DOHH2 (cell line): ENCODE measurements around the gene UBE3A.

Source experiments
- H3F3A ChIP-seq: fragments of 200-600 bp; sonication (generic), shearing (Covaris generic); 2 replicates; pipeline ENCODE4 v1.6.0; 2016; ENCODE audit warnings: antibody characterized with exemption, mild to moderate bottlenecking; ENCODE audit not compliant: control insufficient read depth, insufficient read depth
- H3K27ac ChIP-seq: fragments of 200-600 bp; sonication (generic); 2 replicates; pipeline ENCODE4 v1.5.1; 2014; ENCODE audit warnings: low read depth, mild to moderate bottlenecking, low read length, moderate library complexity
- H3K27me3 ChIP-seq: fragments of 200-600 bp; sonication (generic); 2 replicates; pipeline ENCODE4 v1.6.1; 2014; ENCODE audit warnings: mild to moderate bottlenecking, low read length, mixed read lengths; ENCODE audit not compliant: control insufficient read depth
- H3K36me3 ChIP-seq: fragments of 200-600 bp; sonication (generic); 2 replicates; pipeline ENCODE4 v1.6.1; 2014; ENCODE audit warnings: mild to moderate bottlenecking, low read length, moderate library complexity, mixed read lengths; ENCODE audit not compliant: control insufficient read depth
- H3K4me1 ChIP-seq: fragments of 200-600 bp; sonication (generic); 2 replicates; pipeline ENCODE4 v1.6.1; 2014; ENCODE audit warnings: mild to moderate bottlenecking, low read length, mixed read lengths; ENCODE audit not compliant: control insufficient read depth
- H3K4me2 ChIP-seq: fragments of 200-600 bp; sonication (generic); 2 replicates; pipeline ENCODE4 v1.6.0; 2014; ENCODE audit warnings: mild to moderate bottlenecking, low read length, moderate library complexity
- H3K4me3 ChIP-seq: fragments of 200-600 bp; sonication (generic); 2 replicates; pipeline ENCODE4 v1.5.1; 2014; ENCODE audit warnings: mild to moderate bottlenecking, low read length, mixed read lengths
- H3K79me2 ChIP-seq: fragments of 200-600 bp; sonication (generic); 2 replicates; pipeline ENCODE4 v1.6.1; 2014; ENCODE audit warnings: mild to moderate bottlenecking, low read length, mixed read lengths; ENCODE audit not compliant: control insufficient read depth
- H3K9me2 ChIP-seq: fragments of 200-600 bp; sonication (generic); replicated peaks from 2 replicates; pipeline ENCODE4 v1.6.1; 2014; ENCODE audit warnings: mild to moderate bottlenecking, low read length, mixed read lengths; ENCODE audit not compliant: control insufficient read depth
- H3K9me3 ChIP-seq: fragments of 200-600 bp; sonication (generic); 2 replicates; pipeline ENCODE4 v1.6.1; 2014; ENCODE audit warnings: antibody characterized with exemption, low read length, mixed read lengths; ENCODE audit not compliant: control insufficient read depth, insufficient read depth
- H4K20me1 ChIP-seq: fragments of 200-600 bp; sonication (generic); 2 replicates; pipeline ENCODE4 v1.6.0; 2014; ENCODE audit warnings: low read depth, mild to moderate bottlenecking, antibody characterized with exemption, low read length, moderate library complexity; ENCODE audit not compliant: control insufficient read depth, insufficient read depth
- EZH2phosphoT487 ChIP-seq: fragments of 200-600 bp; sonication (generic); IDR thresholded peaks from 2 replicates; pipeline ENCODE4 v1.6.1; 2017; ENCODE audit warnings: borderline replicate concordance, mild to moderate bottlenecking, antibody characterized with exemption, low read length, moderate library complexity, mixed read lengths
- TF ChIP-seq, protein P1 (sequence below): fragments of 200-600 bp; sonication (generic); IDR thresholded peaks from one replicate; pipeline ENCODE4 v1.5.1; 2014; ENCODE audit warnings: antibody characterized with exemption, mild to moderate bottlenecking, low read depth, low read length; ENCODE audit not compliant: poor library complexity, severe bottlenecking

UBE3A gene

DNA sequence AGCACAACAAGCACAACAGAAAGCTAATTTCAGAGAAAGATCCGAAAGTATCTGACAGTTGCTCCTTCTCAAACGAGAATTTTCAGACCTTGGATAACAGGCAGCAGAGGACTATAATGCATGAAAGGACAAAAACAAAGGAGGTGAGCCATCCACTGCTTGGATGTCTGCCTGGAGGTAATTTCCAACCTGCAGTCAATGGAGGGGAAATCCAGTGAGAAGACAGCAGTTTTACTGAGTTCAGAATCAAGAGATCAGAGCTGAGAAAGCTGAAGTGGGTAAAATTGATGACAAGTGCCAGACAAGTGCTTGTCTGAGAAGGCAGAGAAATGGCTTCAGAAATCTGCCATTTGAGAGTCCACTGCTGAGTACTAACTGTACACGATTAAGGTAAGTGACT, 22.1 kb downstream of the UBE3A start:
- no peak overlapping the region for H3K4me3 ChIP-seq
- H3K9me3 ChIP-seq: peaks cover 14% of the 10 kb centered on the region; the same call in 1 of the 2 replicates
- H3K9me2 ChIP-seq: no peaks in the 10 kb centered on the region
- no peak overlapping the region for H3K4me2 ChIP-seq
- no peaks in the 10 kb centered on the region for H3K27me3 ChIP-seq
- no peak for TF ChIP-seq EZH2phosphoT487
- TF ChIP-seq, protein P1, sequence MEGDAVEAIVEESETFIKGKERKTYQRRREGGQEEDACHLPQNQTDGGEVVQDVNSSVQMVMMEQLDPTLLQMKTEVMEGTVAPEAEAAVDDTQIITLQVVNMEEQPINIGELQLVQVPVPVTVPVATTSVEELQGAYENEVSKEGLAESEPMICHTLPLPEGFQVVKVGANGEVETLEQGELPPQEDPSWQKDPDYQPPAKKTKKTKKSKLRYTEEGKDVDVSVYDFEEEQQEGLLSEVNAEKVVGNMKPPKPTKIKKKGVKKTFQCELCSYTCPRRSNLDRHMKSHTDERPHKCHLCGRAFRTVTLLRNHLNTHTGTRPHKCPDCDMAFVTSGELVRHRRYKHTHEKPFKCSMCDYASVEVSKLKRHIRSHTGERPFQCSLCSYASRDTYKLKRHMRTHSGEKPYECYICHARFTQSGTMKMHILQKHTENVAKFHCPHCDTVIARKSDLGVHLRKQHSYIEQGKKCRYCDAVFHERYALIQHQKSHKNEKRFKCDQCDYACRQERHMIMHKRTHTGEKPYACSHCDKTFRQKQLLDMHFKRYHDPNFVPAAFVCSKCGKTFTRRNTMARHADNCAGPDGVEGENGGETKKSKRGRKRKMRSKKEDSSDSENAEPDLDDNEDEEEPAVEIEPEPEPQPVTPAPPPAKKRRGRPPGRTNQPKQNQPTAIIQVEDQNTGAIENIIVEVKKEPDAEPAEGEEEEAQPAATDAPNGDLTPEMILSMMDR: no peak
- H3K27ac ChIP-seq: no peak overlapping the region
- peaks cover 67% of the 10 kb centered on the region for H3K36me3 ChIP-seq
- H4K20me1 ChIP-seq: peaks cover 11% of the 10 kb centered on the region; the same call in 1 of the 2 replicates
- H3K4me1 ChIP-seq: peaks cover 26% of the 10 kb centered on the region
- H3K79me2 ChIP-seq: peaks cover 100% of the 10 kb centered on the region
- no peaks in the 10 kb centered on the region for H3F3A ChIP-seq

DNA sequence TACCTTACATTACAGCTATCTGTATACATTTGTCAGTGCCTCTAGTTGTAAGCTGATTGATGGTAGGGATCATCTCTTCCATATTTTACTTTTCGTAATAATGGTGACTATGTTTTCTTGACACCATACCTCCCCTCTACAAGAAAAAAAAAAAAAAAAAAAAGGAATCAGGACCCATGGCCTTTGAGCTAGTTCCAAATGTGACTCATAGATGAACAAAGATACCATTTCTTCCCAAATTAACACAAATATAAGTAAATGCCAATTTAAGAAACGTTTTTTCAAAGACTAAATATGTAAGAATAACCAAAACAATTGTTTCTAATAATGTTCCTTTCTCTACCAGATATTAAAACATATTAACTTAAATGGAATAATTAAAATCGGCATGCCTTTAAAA, 23.1 kb downstream of the UBE3A start:
- Histone ChIP-seq H3F3A (no peaks in the 10 kb centered on the region), H3K9me2 (no peaks in the 10 kb centered on the region), H3K4me3 (no peak overlapping the region), H3K79me2 (peaks cover 100% of the 10 kb centered on the region), H3K9me3 (peaks cover 7% of the 10 kb centered on the region; the same call in 1 of the 2 replicates), H4K20me1 (peaks cover 11% of the 10 kb centered on the region; the same call in 1 of the 2 replicates), H3K4me1 (peaks cover 26% of the 10 kb centered on the region), H3K27me3 (no peaks in the 10 kb centered on the region), H3K36me3 (peaks cover 65% of the 10 kb centered on the region), H3K4me2 (no peak overlapping the region), H3K27ac (no peak overlapping the region)
- TF ChIP-seq EZH2phosphoT487: no peak
- TF ChIP-seq, protein P1: no peak

DNA sequence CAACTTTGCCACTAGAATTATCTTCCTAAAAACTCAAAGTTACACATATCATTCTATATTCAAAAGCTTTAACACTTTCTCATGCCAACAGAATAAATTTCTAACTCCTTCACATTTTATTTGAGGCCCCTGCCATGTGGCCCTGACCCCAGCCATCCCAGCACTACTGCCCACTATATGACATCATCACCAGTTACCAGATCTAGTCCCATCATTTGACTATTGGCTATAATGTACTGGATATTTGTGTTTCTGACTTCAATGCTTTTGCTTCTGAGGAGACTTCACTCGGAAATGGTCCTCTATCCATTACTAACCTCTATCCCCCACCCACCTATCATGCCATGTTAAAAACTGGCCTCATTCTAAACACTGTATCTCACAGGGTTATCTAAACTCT, 23.6 kb downstream of the UBE3A start:
- Histone ChIP-seq H3K4me2 (no peak overlapping the region), H3K79me2 (peaks cover 100% of the 10 kb centered on the region), H3K27me3 (no peaks in the 10 kb centered on the region), H3K9me3 (peaks cover 7% of the 10 kb centered on the region; the same call in 1 of the 2 replicates), H3K9me2 (no peaks in the 10 kb centered on the region), H3K4me1 (peaks cover 26% of the 10 kb centered on the region), H3K4me3 (no peak overlapping the region), H3F3A (no peaks in the 10 kb centered on the region), H3K36me3 (peaks cover 65% of the 10 kb centered on the region), H4K20me1 (peaks cover 15% of the 10 kb centered on the region; the same call in 1 of the 2 replicates), H3K27ac (no peak overlapping the region)
- no peak for TF ChIP-seq EZH2phosphoT487
- TF ChIP-seq, protein P1: no peak
